Measurements from ENCODE around the gene C6orf120. TPM values are rescaled to one million over a fixed set of nuclear protein-coding genes. Genes with fewer than 3 reads are reported as not detected.

The C6orf120 gene
- total RNA-seq, 1 experiment from 2014 or later = 20.6 TPM

DNA sequence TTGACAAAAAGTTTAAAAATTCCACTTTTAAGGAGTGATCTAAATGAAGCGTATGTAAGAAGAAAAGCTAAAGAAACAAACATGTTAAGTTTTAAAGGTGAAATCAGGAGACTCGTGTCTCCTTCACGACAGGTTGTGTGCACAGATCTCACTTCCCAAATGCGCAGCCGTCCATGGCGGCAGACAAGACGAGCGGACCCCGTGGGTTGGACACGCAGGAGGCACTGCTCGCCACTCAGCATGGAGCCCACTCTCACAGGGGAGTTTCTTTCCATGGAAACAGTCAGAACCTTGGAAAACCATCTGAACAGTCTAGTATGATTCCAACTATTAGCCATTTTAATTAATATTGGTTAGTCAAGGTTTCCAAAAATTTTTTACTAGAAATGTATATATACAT, 49.0 kb upstream of the C6orf120 start:
- intact Hi-C loops (cut with micrococcal nuclease) = no loop called here
- peaks cover 10 to 12% of the 10 kb centered on the region in 2 experiments; a peak in 2 of 4 replicates for H3K9me3 ChIP-seq (ENCODE audit: control insufficient read depth in 1 of 2, insufficient read depth in 1 of 2, low read depth in 1 of 2, low read length in 2 of 2)

More for the DNA sequence above, 49.0 kb upstream of the C6orf120 start:
- no peak overlapping the region for H2AFZ ChIP-seq (ENCODE audit: low read depth, low read length, poor library complexity, severe bottlenecking)
- H3K27me3 ChIP-seq (ENCODE audit: insufficient read depth, low read length) = no peaks in the 10 kb centered on the region
- no TSS peak for BruUV-seq (replicated peaks)
- POLR2A ChIA-PET = no interaction called here
- TF ChIP-seq CBX3 (IDR thresholded peaks at IDR 0.05; ENCODE audit: low read depth) (no peak), SIN3A (IDR thresholded peaks at IDR 0.05; ENCODE audit: low read depth) (no peak), TCF7L2 (IDR thresholded peaks at IDR 0.05; ENCODE audit: borderline replicate concordance, extremely low read depth, insufficient read depth, insufficient read length) (no peak), POLR2A (IDR thresholded peaks at IDR 0.05; ENCODE audit: borderline replicate concordance, extremely low read depth, insufficient read depth, insufficient read length) (no peak), SRF (IDR thresholded peaks at IDR 0.05; ENCODE audit: low read depth) (no peak), FOSL1 (IDR thresholded peaks at IDR 0.05; ENCODE audit: low read depth) (no peak), SP1 (IDR thresholded peaks at IDR 0.05; ENCODE audit: low read depth) (no peak), ELF1 (IDR thresholded peaks at IDR 0.05; ENCODE audit: borderline replicate concordance, low read depth) (no peak)
- TF ChIP-seq, protein P1, sequence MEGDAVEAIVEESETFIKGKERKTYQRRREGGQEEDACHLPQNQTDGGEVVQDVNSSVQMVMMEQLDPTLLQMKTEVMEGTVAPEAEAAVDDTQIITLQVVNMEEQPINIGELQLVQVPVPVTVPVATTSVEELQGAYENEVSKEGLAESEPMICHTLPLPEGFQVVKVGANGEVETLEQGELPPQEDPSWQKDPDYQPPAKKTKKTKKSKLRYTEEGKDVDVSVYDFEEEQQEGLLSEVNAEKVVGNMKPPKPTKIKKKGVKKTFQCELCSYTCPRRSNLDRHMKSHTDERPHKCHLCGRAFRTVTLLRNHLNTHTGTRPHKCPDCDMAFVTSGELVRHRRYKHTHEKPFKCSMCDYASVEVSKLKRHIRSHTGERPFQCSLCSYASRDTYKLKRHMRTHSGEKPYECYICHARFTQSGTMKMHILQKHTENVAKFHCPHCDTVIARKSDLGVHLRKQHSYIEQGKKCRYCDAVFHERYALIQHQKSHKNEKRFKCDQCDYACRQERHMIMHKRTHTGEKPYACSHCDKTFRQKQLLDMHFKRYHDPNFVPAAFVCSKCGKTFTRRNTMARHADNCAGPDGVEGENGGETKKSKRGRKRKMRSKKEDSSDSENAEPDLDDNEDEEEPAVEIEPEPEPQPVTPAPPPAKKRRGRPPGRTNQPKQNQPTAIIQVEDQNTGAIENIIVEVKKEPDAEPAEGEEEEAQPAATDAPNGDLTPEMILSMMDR (IDR thresholded peaks at IDR 0.05 in 2 of 3, conservative IDR thresholded peaks at IDR 0.05 in 1 of 3; ENCODE audit: borderline replicate concordance in 1 of 3, insufficient read depth in 1 of 3, low read depth in 2 of 3, low read length in 2 of 3) = no peak
- TF ChIP-seq, protein P2, sequence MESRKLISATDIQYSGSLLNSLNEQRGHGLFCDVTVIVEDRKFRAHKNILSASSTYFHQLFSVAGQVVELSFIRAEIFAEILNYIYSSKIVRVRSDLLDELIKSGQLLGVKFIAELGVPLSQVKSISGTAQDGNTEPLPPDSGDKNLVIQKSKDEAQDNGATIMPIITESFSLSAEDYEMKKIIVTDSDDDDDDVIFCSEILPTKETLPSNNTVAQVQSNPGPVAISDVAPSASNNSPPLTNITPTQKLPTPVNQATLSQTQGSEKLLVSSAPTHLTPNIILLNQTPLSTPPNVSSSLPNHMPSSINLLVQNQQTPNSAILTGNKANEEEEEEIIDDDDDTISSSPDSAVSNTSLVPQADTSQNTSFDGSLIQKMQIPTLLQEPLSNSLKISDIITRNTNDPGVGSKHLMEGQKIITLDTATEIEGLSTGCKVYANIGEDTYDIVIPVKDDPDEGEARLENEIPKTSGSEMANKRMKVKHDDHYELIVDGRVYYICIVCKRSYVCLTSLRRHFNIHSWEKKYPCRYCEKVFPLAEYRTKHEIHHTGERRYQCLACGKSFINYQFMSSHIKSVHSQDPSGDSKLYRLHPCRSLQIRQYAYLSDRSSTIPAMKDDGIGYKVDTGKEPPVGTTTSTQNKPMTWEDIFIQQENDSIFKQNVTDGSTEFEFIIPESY (IDR thresholded peaks at IDR 0.05; ENCODE audit: extremely low read depth, insufficient replicate concordance, low read length) = no peak
- CTCF ChIA-PET = no interaction called here
- no peak overlapping the region for H3K4me2 ChIP-seq (ENCODE audit: low read length)
- H3K9ac ChIP-seq (ENCODE audit: low read length) = no peak overlapping the region
- H3K27ac ChIP-seq (ENCODE audit: low read depth, low read length) = no peak overlapping the region
- H3K4me3 ChIP-seq (replicated peaks in 1 of 2; ENCODE audit: low read depth in 1 of 2, low read length in 2 of 2) = no peak overlapping the region
- no peaks in the 10 kb centered on the region for H3K79me2 ChIP-seq (ENCODE audit: insufficient read depth, low read length)
- H4K20me1 ChIP-seq (ENCODE audit: insufficient read depth) = no peaks in the 10 kb centered on the region
- H3K36me3 ChIP-seq (ENCODE audit: control insufficient read depth in 1 of 2, insufficient read depth in 2 of 2, low read length in 2 of 2) = peaks cover 11 to 29% of the 10 kb centered on the region in 2 experiments; a peak in 2 of 4 replicates
- H3K4me1 ChIP-seq (ENCODE audit: control insufficient read depth in 1 of 2, insufficient read depth in 2 of 2, low read length in 2 of 2) = no peaks in the 10 kb centered on the region
- DNase-seq (ENCODE audit: low read depth, low spot score) = no peak
- ATAC-seq = no peak
- RAD21 ChIA-PET (ENCODE audit: low non-redundant PET in 1 of 2, low total read pairs in 2 of 2, uncharacterized antibody in 2 of 2, unreplicated experiment in 2 of 2) = no interaction called here
- H3K9me2 ChIP-seq (ENCODE audit: insufficient read depth) = no peaks in the 10 kb centered on the region
